Trophoblast cell (in vitro differentiated cells and primary cell): ENCODE results near the gene HSD3B1.

ENCODE experiments used
- DNase-seq, 2 donors: peaks; one replicate each; pipeline ENCODE4 v3.0.0-alpha.2; 2016
- H2AFZ ChIP-seq: 2 replicates; pipeline ENCODE4 v1.6.1; 2013; ENCODE audit warnings: low read length, moderate library complexity, mild to moderate bottlenecking; ENCODE audit not compliant: insufficient read depth, poor library complexity
- H2AK5ac ChIP-seq: 2 replicates; pipeline ENCODE4 v1.6.1; 2013; ENCODE audit warnings: mild to moderate bottlenecking, low read length
- H2BK120ac ChIP-seq: 2 replicates; pipeline ENCODE4 v1.6.1; 2013; ENCODE audit warnings: low read length, mild to moderate bottlenecking, moderate library complexity; ENCODE audit not compliant: insufficient read depth, poor library complexity
- H2BK12ac ChIP-seq: 2 replicates; pipeline ENCODE4 v1.6.1; 2013; ENCODE audit warnings: mild to moderate bottlenecking, low read length, moderate library complexity
- H2BK5ac ChIP-seq: 2 replicates; pipeline ENCODE4 v1.6.1; 2013; ENCODE audit warnings: low read length, low read depth, moderate library complexity, mild to moderate bottlenecking; ENCODE audit not compliant: poor library complexity
- H3K14ac ChIP-seq: 2 replicates; pipeline ENCODE4 v1.6.1; 2013; ENCODE audit warnings: mild to moderate bottlenecking, low read length
- H3K18ac ChIP-seq: 2 replicates; pipeline ENCODE4 v1.6.1; 2013; ENCODE audit warnings: mild to moderate bottlenecking, low read length
- H3K23ac ChIP-seq: 2 replicates; pipeline ENCODE4 v1.6.1; 2013; ENCODE audit warnings: low read length
- H3K27ac ChIP-seq: 2 replicates; pipeline ENCODE4 v1.5.1; 2013; ENCODE audit warnings: low read depth, mild to moderate bottlenecking, inconsistent platforms, low read length, moderate library complexity
- H3K27me3 ChIP-seq: 2 replicates; pipeline ENCODE4 v1.6.1; 2013; ENCODE audit warnings: inconsistent platforms, mild to moderate bottlenecking, low read length, moderate library complexity; ENCODE audit not compliant: insufficient read depth
- H3K36me3 ChIP-seq, 2 experiments: 1 replicate in 1 of 2; 2 replicates in 1 of 2; pipeline ENCODE4 v1.6.1; 2013; ENCODE audit warnings: low read length in 2 of 2, mild to moderate bottlenecking in 2 of 2, moderate library complexity in 1 of 2; ENCODE audit not compliant: insufficient read depth in 2 of 2, control insufficient read depth in 1 of 2
- H3K4ac ChIP-seq: 2 replicates; pipeline ENCODE4 v1.6.1; 2013; ENCODE audit warnings: low read depth, mild to moderate bottlenecking, low read length, moderate library complexity
- H3K4me1 ChIP-seq, 2 experiments: 1 replicate in 1 of 2; 2 replicates in 1 of 2; pipeline ENCODE4 v1.6.1; 2013; ENCODE audit warnings: low read length in 2 of 2, mild to moderate bottlenecking in 2 of 2, moderate library complexity in 1 of 2; ENCODE audit not compliant: insufficient read depth in 2 of 2, control insufficient read depth in 1 of 2
- H3K4me2 ChIP-seq: 2 replicates; pipeline ENCODE4 v1.6.1; 2013; ENCODE audit warnings: inconsistent platforms, mild to moderate bottlenecking, low read length, moderate library complexity
- H3K4me3 ChIP-seq: 2 replicates; pipeline ENCODE4 v1.5.1; 2013; ENCODE audit warnings: mild to moderate bottlenecking, low read depth, low read length, inconsistent platforms
- H3K79me1 ChIP-seq: one replicate; pipeline ENCODE4 v1.6.1; 2013; ENCODE audit warnings: low read length
- H3K79me2 ChIP-seq: 2 replicates; pipeline ENCODE4 v1.6.1; 2013; ENCODE audit warnings: low read length, mild to moderate bottlenecking; ENCODE audit not compliant: control insufficient read depth, insufficient read depth, poor library complexity
- H3K9ac ChIP-seq: 2 replicates; pipeline ENCODE4 v1.6.1; 2013; ENCODE audit warnings: mild to moderate bottlenecking, low read length
- H3K9me3 ChIP-seq: 2 replicates; pipeline ENCODE4 v1.6.1; 2013; ENCODE audit warnings: low read depth, mild to moderate bottlenecking, control low read depth, inconsistent platforms, low read length; ENCODE audit not compliant: insufficient read depth
- H4K12ac ChIP-seq: 2 replicates; pipeline ENCODE4 v1.6.1; 2013; ENCODE audit warnings: low read depth, mild to moderate bottlenecking, low read length, moderate library complexity
- H4K8ac ChIP-seq: 2 replicates; pipeline ENCODE4 v1.6.1; 2013; ENCODE audit warnings: low read depth, mild to moderate bottlenecking, low read length, moderate library complexity
- H4K91ac ChIP-seq: one replicate; pipeline ENCODE4 v1.6.1; 2013; ENCODE audit warnings: low read depth, mild to moderate bottlenecking, low read length, moderate library complexity
- WGBS: extraction: QIAGEN DNeasy Blood & Tissue Kit; methylation state at CpG from one replicate; pipeline ENCODE4 v1.1.7; 2013; ENCODE audit warnings: missing lambda C conversion rate; ENCODE audit not compliant: insufficient read length, insufficient coverage; ENCODE audit errors: extremely low coverage; 5-methylcytosine and 5-hydroxymethylcytosine counted together

The HSD3B1 gene

DNA sequence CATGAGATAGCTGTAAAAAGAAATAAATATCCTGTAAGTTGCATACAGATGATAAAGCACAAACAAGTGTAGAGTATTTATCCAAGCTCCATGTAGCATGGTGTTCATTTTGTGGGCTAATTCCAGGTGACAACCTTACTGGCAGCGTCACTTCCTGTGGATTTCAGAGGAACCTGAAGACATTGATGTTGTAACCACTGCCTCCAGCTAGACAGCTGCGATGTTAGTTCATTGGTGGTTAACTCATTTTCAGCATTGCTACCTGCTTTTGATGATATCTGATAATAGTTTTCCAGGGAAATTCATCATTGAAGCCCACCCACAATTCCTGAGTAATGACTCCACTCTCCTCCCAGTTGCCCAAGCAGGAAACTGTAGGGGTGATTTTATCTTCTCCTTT lies 3.0 kb downstream of the HSD3B1 start:
- H3K27ac ChIP-seq, result no peak overlapping the region
- no peak overlapping the region for H3K14ac ChIP-seq
- H3K23ac ChIP-seq, result no peak overlapping the region
- no peak overlapping the region for H4K12ac ChIP-seq
- WGBS, result no CpG with 5 or more reads among the region's 2 CpGs
- peaks cover 3 to 10% of the 10 kb centered on the region in 2 experiments for H3K4me1 ChIP-seq
- no peak overlapping the region for H2BK5ac ChIP-seq
- H2BK12ac ChIP-seq, result no peak overlapping the region
- H3K79me1 ChIP-seq, result peaks cover 11% of the 10 kb centered on the region
- H3K4me3 ChIP-seq, result no peak overlapping the region
- H3K18ac ChIP-seq, result no peak overlapping the region
- H3K4me2 ChIP-seq, result no peak overlapping the region
- H2AFZ ChIP-seq, result no peak overlapping the region
- no peak overlapping the region for H3K4ac ChIP-seq
- no peak overlapping the region for H3K9ac ChIP-seq
- H2BK120ac ChIP-seq, result no peak overlapping the region
- peaks cover 4 to 6% of the 10 kb centered on the region in 2 experiments for H3K36me3 ChIP-seq
- no peaks in the 10 kb centered on the region for H3K27me3 ChIP-seq
- H4K8ac ChIP-seq, result no peak overlapping the region
- H4K91ac ChIP-seq, result no peak overlapping the region
- peaks cover 4% of the 10 kb centered on the region for H3K79me2 ChIP-seq
- H2AK5ac ChIP-seq, result no peak overlapping the region
- no peaks in the 10 kb centered on the region for H3K9me3 ChIP-seq
- peak; percentile 92 to 93 for DNase-seq

DNA sequence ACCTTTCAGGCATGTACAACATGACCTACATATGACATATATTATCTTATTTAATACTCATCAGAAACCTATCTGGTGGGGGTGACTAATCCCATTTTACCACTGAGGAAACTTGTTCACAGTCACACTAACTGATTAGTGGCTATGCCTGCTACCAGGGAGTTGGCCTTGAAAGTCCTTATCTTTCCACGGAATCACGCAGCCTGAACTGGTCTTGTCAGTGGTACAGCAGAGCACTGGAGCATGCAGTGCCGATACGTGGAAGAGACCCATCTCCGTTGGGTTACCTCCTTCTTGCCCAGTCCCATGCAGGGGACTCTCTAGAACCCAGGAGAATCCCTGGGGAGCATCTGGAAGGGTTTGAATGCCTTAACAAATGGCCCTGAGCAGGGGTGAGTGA lies 8.2 kb downstream of the HSD3B1 start:
- Histone ChIP-seq H4K91ac (no peak overlapping the region), H3K9me3 (no peaks in the 10 kb centered on the region), H3K79me2 (no peaks in the 10 kb centered on the region), H2AFZ (no peak overlapping the region), H2BK12ac (no peak overlapping the region), H3K14ac (no peak overlapping the region), H3K4me1 (peaks cover 0 to 1% of the 10 kb centered on the region in 2 experiments), H3K27me3 (no peaks in the 10 kb centered on the region), H3K4ac (no peak overlapping the region), H3K23ac (no peak overlapping the region), H4K8ac (no peak overlapping the region), H3K79me1 (no peaks in the 10 kb centered on the region), H2AK5ac (no peak overlapping the region), H3K4me3 (peak overlapping the region; percentile 34), H3K27ac (no peak overlapping the region), H2BK5ac (no peak overlapping the region), H3K9ac (no peak overlapping the region), H2BK120ac (no peak overlapping the region), H3K18ac (no peak overlapping the region), H3K4me2 (no peak overlapping the region), H4K12ac (no peak overlapping the region), H3K36me3 (peaks cover 2 to 3% of the 10 kb centered on the region in 2 experiments)
- DNase-seq, result peak; percentile 48 to 63
- WGBS, result no CpG with 5 or more reads among the region's 5 CpGs

DNA sequence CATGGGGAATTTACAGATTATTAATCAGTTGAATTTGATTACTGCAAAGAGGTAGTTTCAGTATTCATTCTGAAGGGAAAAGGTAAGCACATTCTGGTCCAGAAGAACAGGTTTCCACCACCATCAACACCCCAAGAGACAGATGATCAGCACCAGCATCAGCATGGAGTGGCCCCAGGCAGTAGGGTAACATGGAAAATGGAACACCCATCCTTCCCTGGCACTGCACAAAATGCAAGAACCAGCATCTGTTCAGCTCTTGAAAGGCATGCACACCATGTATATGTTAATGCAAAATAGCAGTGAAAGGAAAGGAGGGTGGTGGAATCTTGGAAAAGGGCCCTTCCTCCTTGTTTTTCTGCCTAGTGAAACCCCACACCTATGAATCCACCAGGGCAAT lies 9.2 kb downstream of the HSD3B1 start:
- no peak overlapping the region for H3K14ac ChIP-seq
- DNase-seq, result peak; percentile 43 to 67

GRCh38 chr1:119516680-119517079 lies 9.7 kb downstream of the HSD3B1 start:
- Histone ChIP-seq H3K18ac (no peak overlapping the region), H3K79me2 (no peaks in the 10 kb centered on the region), H3K4me3 (no peak overlapping the region), H3K27ac (no peak overlapping the region), H3K36me3 (no peaks in the 10 kb centered on the region), H2BK120ac (no peak overlapping the region), H3K4me2 (no peak overlapping the region), H2BK5ac (no peak overlapping the region), H2BK12ac (no peak overlapping the region), H3K79me1 (no peaks in the 10 kb centered on the region), H4K91ac (no peak overlapping the region), H3K27me3 (no peaks in the 10 kb centered on the region), H3K9me3 (no peaks in the 10 kb centered on the region), H4K8ac (no peak overlapping the region), H2AK5ac (no peak overlapping the region), H4K12ac (no peak overlapping the region), H3K9ac (no peak overlapping the region), H2AFZ (no peak overlapping the region), H3K4ac (no peak overlapping the region), H3K23ac (no peak overlapping the region), H3K14ac (no peak overlapping the region), H3K4me1 (peaks cover 0 to 1% of the 10 kb centered on the region in 2 experiments)
- peak in 1 of 2 donors; percentile 18 for DNase-seq
- WGBS, result no CpG with 5 or more reads among the region's 5 CpGs

More for the DNA sequence above, 9.2 kb downstream of the HSD3B1 start:
- H3K79me2 ChIP-seq, result no peaks in the 10 kb centered on the region
- no peaks in the 10 kb centered on the region for H3K27me3 ChIP-seq
- H3K4me2 ChIP-seq, result no peak overlapping the region
- no peak overlapping the region for H2BK120ac ChIP-seq
- no peak overlapping the region for H3K9ac ChIP-seq
- peaks cover 0 to 3% of the 10 kb centered on the region in 2 experiments for H3K36me3 ChIP-seq
- peaks cover 0 to 1% of the 10 kb centered on the region in 2 experiments for H3K4me1 ChIP-seq
- H4K91ac ChIP-seq, result no peak overlapping the region
- H4K8ac ChIP-seq, result no peak overlapping the region
- no peak overlapping the region for H2AK5ac ChIP-seq
- no peak overlapping the region for H3K4me3 ChIP-seq
- no peak overlapping the region for H2BK5ac ChIP-seq
- no peaks in the 10 kb centered on the region for H3K79me1 ChIP-seq
- H4K12ac ChIP-seq, result no peak overlapping the region
- no peak overlapping the region for H3K23ac ChIP-seq
- no peak overlapping the region for H2AFZ ChIP-seq
- H3K4ac ChIP-seq, result no peak overlapping the region
- H3K27ac ChIP-seq, result no peak overlapping the region
- no peak overlapping the region for H3K18ac ChIP-seq
- H3K9me3 ChIP-seq, result no peaks in the 10 kb centered on the region
- H2BK12ac ChIP-seq, result no peak overlapping the region
